Measurements from ENCODE around the gene GRIP1. TPM values are rescaled to one million over a fixed set of nuclear protein-coding genes. Genes with fewer than 3 reads are reported as not detected.

GRIP1 gene
- 4.6 and 9.1 TPM in 2 replicates for total RNA-seq
- long read RNA-seq, result 0 reads

DNA sequence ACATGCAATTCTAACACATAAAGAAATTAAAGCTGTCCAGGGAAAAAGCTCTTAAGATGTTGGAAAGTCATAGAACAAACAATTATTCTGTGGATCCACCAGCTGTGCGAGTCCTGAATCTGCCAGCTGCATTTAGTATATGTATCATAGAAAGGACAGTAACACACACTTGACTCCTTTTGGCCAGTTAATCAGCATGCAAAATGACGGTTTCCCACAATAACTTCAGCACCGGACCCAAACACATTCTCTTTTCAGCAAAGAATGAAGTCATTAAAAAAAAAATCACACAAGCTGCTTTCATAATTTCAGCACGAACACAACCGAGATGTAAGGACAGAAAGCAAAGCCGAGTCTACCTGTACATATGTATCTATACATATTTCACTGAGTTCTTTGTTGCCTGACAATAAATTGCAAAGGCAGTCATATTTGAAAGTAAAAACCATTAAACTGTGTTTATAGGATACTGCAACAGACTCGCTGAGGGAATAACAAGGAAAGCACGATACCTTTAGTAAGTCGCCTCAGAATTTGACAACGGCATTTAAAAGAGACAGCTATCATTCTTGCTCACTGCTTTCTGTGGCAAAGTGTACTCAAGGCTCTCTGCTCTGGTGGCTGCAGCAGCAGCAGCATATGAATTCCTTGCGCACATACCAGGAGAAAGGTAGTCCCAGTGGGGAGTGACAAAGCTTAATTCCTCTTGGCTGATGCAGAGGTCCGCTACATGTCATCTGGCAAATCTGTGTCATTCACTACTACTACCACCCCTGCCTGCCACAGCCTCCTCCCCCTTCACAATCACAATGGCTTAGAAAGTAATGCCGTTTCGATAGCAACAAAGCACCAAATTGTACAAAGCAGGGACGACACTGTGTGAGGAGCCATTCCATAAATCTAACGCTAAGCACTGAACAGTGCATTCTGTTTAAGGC, at the start of gene GRIP1:
Gene GRIP1 (minus strand): TSS at position 739 of the 938 bp plus-strand sequence. CDS start 172 bp downstream, at position 567.
- no peak for DNase-seq (ENCODE audit: extremely low spot score, unreplicated experiment)
- H3K27me3 Mint-ChIP-seq (ENCODE audit: unreplicated experiment), result peaks cover 33% of the 10 kb centered on the region
- H3K27ac Mint-ChIP-seq (ENCODE audit: unreplicated experiment), result no peak within 1 kb of the TSS
- no peaks in the 10 kb centered on the region for H3K36me3 Mint-ChIP-seq (ENCODE audit: unreplicated experiment)
- no peak for TF ChIP-seq CTCF (IDR thresholded peaks at IDR 0.05)
- H3K4me1 Mint-ChIP-seq (ENCODE audit: unreplicated experiment), result peaks cover 17% of the 10 kb centered on the region
- no peak within 1 kb of the TSS for H3K4me3 Mint-ChIP-seq (ENCODE audit: unreplicated experiment)
- no peaks in the 10 kb centered on the region for H3K9me3 Mint-ChIP-seq (ENCODE audit: unreplicated experiment)

DNA sequence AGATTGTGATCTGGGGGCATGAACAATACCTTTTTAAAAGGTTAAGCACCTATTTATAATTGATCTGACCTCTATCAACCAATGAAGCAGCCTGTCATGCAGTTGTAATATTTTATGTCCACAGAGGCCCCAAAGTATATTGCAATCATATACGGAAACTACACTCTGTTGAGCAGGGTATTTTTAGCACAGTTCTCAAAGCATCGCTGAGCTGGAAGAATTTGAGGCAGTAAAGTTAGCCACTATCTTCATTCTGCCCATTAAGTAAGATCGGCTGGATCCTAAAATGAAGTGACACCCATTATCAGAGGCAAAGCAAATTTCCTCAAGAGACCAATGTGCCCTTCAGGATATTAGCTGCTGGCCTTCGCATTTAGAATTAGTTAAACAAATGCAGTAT, 47.7 kb upstream of the GRIP1 start:
- Mint-ChIP-seq H3K27me3 (ENCODE audit: unreplicated experiment) (no peaks in the 10 kb centered on the region), H3K4me3 (ENCODE audit: unreplicated experiment) (no peak overlapping the region), H3K9me3 (ENCODE audit: unreplicated experiment) (no peaks in the 10 kb centered on the region), H3K4me1 (ENCODE audit: unreplicated experiment) (no peaks in the 10 kb centered on the region), H3K27ac (ENCODE audit: unreplicated experiment) (no peak overlapping the region), H3K36me3 (ENCODE audit: unreplicated experiment) (no peaks in the 10 kb centered on the region)
- no peak for DNase-seq (ENCODE audit: extremely low spot score, unreplicated experiment)
- no peak for TF ChIP-seq CTCF (IDR thresholded peaks at IDR 0.05)

GRCh38 chr12:66725031-66725430, 46.2 kb upstream of the GRIP1 start:
- H3K4me1 Mint-ChIP-seq (ENCODE audit: unreplicated experiment), result no peaks in the 10 kb centered on the region
- no peak overlapping the region for H3K27ac Mint-ChIP-seq (ENCODE audit: unreplicated experiment)
- DNase-seq (ENCODE audit: extremely low spot score, unreplicated experiment), result no peak
- H3K36me3 Mint-ChIP-seq (ENCODE audit: unreplicated experiment), result no peaks in the 10 kb centered on the region
- no peaks in the 10 kb centered on the region for H3K27me3 Mint-ChIP-seq (ENCODE audit: unreplicated experiment)
- no peak overlapping the region for H3K4me3 Mint-ChIP-seq (ENCODE audit: unreplicated experiment)
- no peak for TF ChIP-seq CTCF (IDR thresholded peaks at IDR 0.05)
- no peaks in the 10 kb centered on the region for H3K9me3 Mint-ChIP-seq (ENCODE audit: unreplicated experiment)

DNA sequence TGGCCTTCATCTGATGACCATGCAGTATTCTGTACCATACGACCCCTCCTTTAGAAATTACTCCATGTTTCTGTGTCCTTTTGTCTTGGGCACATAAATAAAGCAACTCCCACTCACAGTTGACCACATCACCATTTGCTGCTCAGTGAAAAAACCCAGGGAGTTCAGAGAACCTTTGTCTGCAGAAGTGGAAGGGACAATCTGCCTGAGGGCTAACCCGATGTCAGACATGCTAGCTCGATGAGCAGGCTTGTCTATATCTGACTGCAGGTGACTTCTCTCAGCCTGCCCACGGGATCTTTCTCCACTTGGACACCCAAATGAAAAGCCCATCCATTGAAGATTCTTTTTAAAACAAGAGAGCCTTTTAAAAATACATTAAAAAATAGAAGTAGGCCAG, 45.7 kb upstream of the GRIP1 start:
- Mint-ChIP-seq H3K4me3 (ENCODE audit: unreplicated experiment) (no peak overlapping the region), H3K4me1 (ENCODE audit: unreplicated experiment) (no peaks in the 10 kb centered on the region), H3K27me3 (ENCODE audit: unreplicated experiment) (no peaks in the 10 kb centered on the region), H3K36me3 (ENCODE audit: unreplicated experiment) (no peaks in the 10 kb centered on the region), H3K27ac (ENCODE audit: unreplicated experiment) (no peak overlapping the region), H3K9me3 (ENCODE audit: unreplicated experiment) (no peaks in the 10 kb centered on the region)
- TF ChIP-seq CTCF (IDR thresholded peaks at IDR 0.05), result no peak
- no peak for DNase-seq (ENCODE audit: extremely low spot score, unreplicated experiment)

DNA sequence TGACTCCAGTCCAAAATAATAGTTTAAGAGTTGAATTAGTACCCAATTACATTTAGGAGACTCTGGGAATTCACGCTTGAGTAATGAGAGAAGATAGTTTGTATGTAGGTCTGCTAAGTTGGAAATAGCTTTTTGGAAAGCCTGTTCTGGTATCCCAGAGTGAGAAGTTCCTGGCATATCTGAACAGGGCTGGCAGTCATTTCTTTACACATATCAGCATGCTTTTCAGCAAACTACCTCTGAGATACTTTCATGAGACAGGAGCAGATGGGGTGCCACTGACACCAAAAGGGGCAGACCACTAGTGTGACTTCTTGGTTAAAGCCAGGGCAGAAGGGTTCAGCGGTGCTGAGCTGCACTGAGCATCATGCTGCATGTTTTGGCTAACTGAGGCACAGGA, 45.1 kb upstream of the GRIP1 start:
- no peak overlapping the region for H3K4me3 Mint-ChIP-seq (ENCODE audit: unreplicated experiment)
- H3K4me1 Mint-ChIP-seq (ENCODE audit: unreplicated experiment), result no peaks in the 10 kb centered on the region
- no peak overlapping the region for H3K27ac Mint-ChIP-seq (ENCODE audit: unreplicated experiment)
- DNase-seq (ENCODE audit: extremely low spot score, unreplicated experiment), result no peak
- H3K9me3 Mint-ChIP-seq (ENCODE audit: unreplicated experiment), result no peaks in the 10 kb centered on the region
- no peaks in the 10 kb centered on the region for H3K36me3 Mint-ChIP-seq (ENCODE audit: unreplicated experiment)
- no peaks in the 10 kb centered on the region for H3K27me3 Mint-ChIP-seq (ENCODE audit: unreplicated experiment)
- TF ChIP-seq CTCF (IDR thresholded peaks at IDR 0.05), result no peak
